Ecto neural progenitor cell (in vitro differentiated cells): Measurements from ENCODE around the gene PRICKLE2.

ENCODE experiments used
- DNase-seq: peaks from one replicate; pipeline ENCODE4 v3.0.0-alpha.2; 2018; ENCODE audit warnings: low spot score

PRICKLE2 gene, protein sequence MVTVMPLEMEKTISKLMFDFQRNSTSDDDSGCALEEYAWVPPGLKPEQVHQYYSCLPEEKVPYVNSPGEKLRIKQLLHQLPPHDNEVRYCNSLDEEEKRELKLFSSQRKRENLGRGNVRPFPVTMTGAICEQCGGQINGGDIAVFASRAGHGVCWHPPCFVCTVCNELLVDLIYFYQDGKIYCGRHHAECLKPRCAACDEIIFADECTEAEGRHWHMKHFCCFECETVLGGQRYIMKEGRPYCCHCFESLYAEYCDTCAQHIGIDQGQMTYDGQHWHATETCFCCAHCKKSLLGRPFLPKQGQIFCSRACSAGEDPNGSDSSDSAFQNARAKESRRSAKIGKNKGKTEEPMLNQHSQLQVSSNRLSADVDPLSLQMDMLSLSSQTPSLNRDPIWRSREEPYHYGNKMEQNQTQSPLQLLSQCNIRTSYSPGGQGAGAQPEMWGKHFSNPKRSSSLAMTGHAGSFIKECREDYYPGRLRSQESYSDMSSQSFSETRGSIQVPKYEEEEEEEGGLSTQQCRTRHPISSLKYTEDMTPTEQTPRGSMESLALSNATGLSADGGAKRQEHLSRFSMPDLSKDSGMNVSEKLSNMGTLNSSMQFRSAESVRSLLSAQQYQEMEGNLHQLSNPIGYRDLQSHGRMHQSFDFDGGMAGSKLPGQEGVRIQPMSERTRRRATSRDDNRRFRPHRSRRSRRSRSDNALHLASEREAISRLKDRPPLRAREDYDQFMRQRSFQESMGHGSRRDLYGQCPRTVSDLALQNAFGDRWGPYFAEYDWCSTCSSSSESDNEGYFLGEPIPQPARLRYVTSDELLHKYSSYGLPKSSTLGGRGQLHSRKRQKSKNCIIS

GRCh38 chr3:64224826-64225610 is at the start of gene PRICKLE2:
TSS of gene PRICKLE2 (minus strand) at chr3:64225466. CDS start at chr3:64198927, 26,539 bp downstream.
- peak; percentile 80 for DNase-seq

DNA sequence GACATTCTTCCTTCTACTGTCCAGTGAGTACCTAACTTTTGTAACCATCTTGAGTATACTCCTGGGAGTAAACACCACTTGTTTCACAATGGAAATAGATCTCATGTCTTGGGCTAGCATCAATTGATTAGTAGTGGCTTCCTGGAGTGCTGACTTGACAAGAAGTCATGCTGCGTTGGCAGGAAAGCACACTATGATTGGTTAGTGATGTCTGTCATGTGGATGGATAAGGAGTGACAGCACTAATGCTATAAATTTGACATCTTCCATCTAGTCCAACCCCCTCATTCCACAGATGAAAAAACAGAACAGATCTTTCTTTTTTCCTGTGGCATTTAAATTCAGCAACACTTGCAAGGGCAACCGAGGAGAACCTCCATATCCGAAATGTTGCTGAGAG is 47.6 kb upstream of the PRICKLE2 start:
- DNase-seq: no peak

- DNase-seq: no peak
These were observed 47.0 kb upstream of the PRICKLE2 start for GRCh38 chr3:64272271-64272670.

DNA sequence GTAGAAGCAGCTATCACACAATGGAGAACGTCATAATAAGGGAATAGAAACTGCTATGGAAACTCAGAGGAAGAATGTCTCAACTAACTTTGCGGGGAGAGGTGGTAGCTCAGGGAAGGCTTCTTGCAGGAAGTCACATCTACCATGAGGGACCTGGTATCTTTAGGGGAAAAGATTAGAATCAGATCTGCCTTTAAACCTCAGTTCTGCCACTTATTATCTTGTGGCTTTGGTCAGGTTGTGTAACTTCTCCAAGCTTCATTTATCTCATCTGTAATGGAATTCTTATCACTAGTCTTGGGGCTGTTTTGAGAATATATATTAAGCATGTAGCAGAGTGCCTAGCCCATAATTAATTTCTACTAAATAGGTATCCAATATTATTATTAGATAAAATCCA is 46.4 kb upstream of the PRICKLE2 start:
- DNase-seq: no peak

- DNase-seq: no peak
These were observed 45.6 kb upstream of the PRICKLE2 start for GRCh38 chr3:64270866-64271260.

DNA sequence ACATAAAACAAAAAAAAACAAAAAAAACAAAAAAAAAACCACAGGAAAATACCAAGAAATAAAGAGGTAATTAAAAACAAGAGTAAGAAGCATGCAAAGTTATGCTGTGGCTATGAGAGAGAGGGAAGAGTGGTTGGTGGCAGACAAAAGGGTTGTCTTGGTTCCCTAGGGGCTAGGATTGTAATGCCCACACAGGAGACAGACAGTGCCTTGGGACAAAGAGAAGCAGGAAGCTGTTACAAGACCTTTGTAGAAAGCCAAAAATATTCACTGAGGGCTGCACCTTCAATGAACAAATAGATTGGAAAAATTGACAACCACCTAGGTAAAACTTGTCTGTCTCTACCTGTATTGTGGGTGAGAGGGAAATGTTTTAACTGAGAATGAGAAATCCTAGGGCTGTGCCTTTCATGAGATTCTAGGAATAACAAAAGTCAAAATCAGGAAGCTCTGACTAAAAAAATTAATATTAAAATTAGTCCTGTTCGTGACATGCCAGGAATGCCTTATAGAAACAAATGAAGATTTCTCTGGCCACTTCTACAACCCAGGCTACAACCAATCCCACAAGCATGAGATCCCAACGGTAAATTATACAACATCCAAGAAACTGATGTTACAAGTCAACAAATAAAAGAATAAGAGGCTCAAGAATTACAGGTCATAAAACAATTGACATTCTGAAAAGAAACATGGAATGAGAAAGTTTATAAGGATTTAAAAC is 45.0 kb upstream of the PRICKLE2 start:
- DNase-seq: no peak

DNA sequence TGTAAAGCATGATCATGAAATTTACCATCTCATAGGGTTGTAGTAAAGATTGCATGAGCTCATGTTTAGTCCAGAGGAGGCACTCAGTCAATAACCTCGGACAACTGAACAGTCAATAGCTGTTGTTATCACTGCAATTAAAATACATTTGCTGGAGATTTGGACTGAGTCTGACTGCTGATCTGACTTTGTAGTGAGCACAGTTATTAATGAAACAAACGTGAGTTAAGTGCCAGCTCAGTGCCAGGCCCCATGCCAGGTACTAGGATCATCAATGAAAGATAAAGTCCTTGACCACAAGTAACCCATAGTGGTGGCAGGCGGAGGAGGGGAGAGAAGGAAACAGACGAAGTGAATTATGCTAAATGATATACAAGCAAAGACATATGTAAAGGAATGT is 43.7 kb upstream of the PRICKLE2 start:
- no peak for DNase-seq

GRCh38 chr3:64267721-64268604 is 42.7 kb upstream of the PRICKLE2 start:
- peak; percentile 80 for DNase-seq

GRCh38 chr3:64266983-64267382 is 41.7 kb upstream of the PRICKLE2 start:
- DNase-seq: peak; percentile 31

DNA sequence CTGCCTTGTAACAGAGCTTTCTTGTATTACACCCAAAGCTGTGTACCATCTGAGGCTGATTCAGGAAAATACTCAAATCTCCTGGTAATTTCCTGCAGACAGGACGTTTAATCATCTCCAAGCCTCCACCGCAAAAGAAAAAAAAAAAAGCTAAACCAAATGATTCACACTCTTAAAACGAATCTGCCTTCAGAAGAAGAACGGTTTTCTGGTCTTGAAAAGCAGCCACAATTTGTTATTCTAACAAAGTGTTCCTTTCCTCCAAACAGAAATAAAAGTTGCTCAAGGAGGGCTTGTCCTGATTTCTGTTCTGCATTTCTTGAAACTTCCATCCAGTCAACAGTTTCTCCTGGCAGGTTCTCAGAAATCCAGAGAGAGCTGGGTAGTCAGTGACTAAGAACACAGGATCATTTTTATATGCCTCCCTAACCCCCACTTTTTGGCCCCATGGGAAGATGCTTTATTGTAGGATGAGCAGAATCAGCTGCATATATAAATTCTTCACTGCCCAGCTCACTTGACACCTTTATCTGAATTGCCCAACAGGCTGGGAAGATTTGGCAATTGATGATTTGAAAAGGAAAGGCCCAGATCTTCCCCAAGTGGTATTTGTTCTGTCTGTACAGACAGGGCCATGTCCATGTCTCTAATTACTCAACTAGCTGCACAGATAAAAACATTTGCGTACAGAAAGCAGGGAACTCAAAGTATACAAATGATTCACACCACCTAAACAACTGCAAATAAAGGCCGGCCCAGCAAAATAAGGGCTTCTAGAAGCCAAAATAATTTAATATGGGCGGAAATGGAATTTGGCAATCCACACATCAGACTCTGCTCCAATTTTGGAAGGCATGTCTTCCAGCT is 41.0 kb upstream of the PRICKLE2 start:
- DNase-seq: peak; percentile 28

GRCh38 chr3:64265646-64266045 is 40.4 kb upstream of the PRICKLE2 start:
- peak; percentile 16 for DNase-seq

GRCh38 chr3:64264501-64265109 is 39.3 kb upstream of the PRICKLE2 start:
- DNase-seq: peak; percentile 8

GRCh38 chr3:64262574-64263114 is 37.4 kb upstream of the PRICKLE2 start:
- DNase-seq: no peak

DNA sequence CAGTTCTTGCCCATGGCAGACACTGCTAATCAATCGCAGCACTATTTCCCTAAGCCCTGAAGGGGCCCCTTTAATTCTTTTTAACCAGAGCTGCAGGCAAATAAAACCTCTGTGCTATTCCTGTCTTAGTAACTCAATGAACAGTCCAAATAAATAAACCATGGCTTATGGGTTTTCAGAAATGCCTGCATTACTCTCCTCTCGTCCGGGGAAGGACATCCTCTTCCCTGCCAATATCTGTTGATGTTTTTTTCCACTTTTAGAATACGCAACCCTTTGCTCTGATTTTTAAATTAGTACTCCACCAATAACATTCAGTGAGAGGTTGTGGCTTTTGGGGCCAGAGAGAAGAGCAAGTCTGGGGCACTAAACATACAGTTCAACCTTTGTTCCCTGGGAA is 35.2 kb upstream of the PRICKLE2 start:
- DNase-seq: no peak

DNA sequence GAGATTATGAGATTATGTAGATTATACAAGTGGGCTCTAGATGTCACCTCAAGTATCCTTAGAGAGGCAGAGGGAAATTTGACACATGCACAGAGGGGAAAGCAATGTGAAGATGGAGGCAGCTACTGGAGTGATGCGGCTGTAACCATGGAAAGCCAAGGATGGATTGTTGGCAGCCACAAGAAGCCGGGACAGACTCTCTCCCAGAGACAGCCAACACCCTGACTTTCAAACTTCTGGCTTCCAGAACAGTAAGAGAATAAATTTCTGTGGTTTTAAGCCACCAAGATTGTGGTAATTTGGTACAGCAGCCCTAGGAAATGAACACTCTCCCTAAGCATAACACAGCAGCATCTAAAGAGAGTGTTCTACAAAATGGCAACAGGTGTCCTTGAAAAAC is 34.4 kb upstream of the PRICKLE2 start:
- DNase-seq: no peak

- DNase-seq: no peak
These were observed 32.0 kb upstream of the PRICKLE2 start for GRCh38 chr3:64257100-64257755.

DNA sequence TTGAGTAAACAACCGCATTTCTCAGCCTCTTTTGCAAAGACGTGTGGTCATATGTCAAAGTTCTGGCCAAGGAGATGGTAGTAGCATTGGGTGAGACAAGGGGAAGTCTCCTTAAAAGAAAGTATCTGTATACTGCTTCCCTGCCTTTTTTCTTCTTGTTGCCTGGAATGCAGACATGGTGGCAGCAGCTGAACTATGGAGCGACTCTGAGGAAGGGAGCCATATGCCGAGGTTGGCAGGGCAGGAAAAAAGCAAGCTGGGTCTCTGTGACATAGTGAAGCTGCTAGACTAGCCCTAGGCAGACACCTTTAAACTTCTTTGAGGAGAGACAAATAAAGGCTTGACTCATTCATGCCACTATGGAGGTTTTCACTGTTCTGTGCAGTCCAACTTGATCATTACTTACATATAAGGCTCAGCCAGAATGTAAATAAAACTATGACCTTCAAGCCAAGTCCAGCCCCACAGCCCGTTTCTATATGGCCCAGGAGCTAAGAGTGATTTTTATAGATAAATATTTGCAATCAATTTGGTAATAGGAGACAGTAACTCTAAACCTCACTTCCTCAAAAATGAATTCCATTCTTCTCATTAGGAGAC is 30.6 kb upstream of the PRICKLE2 start:
- DNase-seq: no peak

GRCh38 chr3:64254443-64254842 is 29.2 kb upstream of the PRICKLE2 start:
- no peak for DNase-seq
